Astrocyte (in vitro differentiated cells and primary cell): Measurements from ENCODE around the gene ANTXR1.

ENCODE experiments used
- EZH2 ChIP-seq: IDR thresholded peaks from 2 replicates; pipeline ENCODE4 v1.6.1; 2012; ENCODE audit warnings: mild to moderate bottlenecking, low read length, inconsistent platforms; ENCODE audit not compliant: insufficient read depth
- TF ChIP-seq, protein P1 (sequence below): IDR thresholded peaks from 2 replicates; pipeline ENCODE4 v1.5.1; 2011; ENCODE audit warnings: low read depth, mild to moderate bottlenecking, inconsistent platforms, low read length, moderate library complexity; ENCODE audit not compliant: insufficient read depth

DNA sequence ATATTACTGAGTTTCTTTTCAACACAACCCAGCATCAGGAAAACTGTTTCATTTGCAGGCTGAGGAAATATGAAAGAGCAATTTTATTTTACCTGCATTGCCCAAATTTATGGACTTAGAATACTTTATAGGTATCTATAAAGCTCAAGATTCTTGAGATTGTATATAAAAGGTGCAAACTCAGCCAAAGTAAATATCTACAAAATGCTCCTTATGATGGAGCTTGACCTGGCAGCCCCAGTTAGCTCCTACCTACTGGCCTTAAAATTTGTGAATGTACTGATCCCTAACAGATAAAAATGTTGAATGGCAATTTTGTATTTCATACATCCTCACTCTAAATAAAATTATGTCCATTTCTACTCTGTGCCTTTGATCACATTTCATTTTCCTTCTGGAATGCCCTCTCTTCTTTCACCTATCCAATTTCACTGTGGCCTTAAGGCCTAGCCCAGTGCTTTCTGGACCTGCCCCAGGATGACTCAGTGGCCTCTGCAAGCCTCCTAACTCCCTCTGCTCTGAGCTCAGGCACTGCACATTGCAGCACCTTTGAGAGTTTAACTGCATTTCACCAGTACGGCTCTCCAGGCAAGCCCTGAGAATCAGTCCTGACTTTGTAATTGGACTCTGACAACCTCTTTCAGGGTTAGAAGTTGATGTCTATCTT, 125.9 kb downstream of the ANTXR1 start:
- TF ChIP-seq, protein P1, sequence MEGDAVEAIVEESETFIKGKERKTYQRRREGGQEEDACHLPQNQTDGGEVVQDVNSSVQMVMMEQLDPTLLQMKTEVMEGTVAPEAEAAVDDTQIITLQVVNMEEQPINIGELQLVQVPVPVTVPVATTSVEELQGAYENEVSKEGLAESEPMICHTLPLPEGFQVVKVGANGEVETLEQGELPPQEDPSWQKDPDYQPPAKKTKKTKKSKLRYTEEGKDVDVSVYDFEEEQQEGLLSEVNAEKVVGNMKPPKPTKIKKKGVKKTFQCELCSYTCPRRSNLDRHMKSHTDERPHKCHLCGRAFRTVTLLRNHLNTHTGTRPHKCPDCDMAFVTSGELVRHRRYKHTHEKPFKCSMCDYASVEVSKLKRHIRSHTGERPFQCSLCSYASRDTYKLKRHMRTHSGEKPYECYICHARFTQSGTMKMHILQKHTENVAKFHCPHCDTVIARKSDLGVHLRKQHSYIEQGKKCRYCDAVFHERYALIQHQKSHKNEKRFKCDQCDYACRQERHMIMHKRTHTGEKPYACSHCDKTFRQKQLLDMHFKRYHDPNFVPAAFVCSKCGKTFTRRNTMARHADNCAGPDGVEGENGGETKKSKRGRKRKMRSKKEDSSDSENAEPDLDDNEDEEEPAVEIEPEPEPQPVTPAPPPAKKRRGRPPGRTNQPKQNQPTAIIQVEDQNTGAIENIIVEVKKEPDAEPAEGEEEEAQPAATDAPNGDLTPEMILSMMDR, result no peak
- no peak for TF ChIP-seq EZH2
